GM12891 (cell line): ENCODE measurements around the gene KCTD2.
"Not testable (repeated sequence)": the region's sequence is repeated elsewhere in the genome, so short reads cannot be mapped to it uniquely, and the experiment has no call there.

Experiments
- POLR2A ChIP-seq: IDR thresholded peaks from 2 replicates; pipeline ENCODE4 v1.6.1; 2011; ENCODE audit warnings: low read depth, low read length, control low read depth
- POLR2AphosphoS5 ChIP-seq: IDR thresholded peaks from 2 replicates; pipeline ENCODE4 v1.6.1; 2011; ENCODE audit warnings: low read depth, low read length, control low read depth
- TAF1 ChIP-seq: IDR thresholded peaks from 2 replicates; pipeline ENCODE4 v1.6.1; 2011; ENCODE audit warnings: low read depth, low read length, control low read depth

- TF ChIP-seq POLR2A, POLR2AphosphoS5, TAF1: not testable (repeated sequence)
Measured at GRCh38 chr17:75071478-75072271, 24.6 kb downstream of the KCTD2 start.
